ENCODE data around the gene RAB7B.
"Not testable (repeated sequence)": the region's sequence is repeated elsewhere in the genome, so short reads cannot be mapped to it uniquely, and the experiment has no call there.

The RAB7B gene, protein sequence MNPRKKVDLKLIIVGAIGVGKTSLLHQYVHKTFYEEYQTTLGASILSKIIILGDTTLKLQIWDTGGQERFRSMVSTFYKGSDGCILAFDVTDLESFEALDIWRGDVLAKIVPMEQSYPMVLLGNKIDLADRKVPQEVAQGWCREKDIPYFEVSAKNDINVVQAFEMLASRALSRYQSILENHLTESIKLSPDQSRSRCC

DNA sequence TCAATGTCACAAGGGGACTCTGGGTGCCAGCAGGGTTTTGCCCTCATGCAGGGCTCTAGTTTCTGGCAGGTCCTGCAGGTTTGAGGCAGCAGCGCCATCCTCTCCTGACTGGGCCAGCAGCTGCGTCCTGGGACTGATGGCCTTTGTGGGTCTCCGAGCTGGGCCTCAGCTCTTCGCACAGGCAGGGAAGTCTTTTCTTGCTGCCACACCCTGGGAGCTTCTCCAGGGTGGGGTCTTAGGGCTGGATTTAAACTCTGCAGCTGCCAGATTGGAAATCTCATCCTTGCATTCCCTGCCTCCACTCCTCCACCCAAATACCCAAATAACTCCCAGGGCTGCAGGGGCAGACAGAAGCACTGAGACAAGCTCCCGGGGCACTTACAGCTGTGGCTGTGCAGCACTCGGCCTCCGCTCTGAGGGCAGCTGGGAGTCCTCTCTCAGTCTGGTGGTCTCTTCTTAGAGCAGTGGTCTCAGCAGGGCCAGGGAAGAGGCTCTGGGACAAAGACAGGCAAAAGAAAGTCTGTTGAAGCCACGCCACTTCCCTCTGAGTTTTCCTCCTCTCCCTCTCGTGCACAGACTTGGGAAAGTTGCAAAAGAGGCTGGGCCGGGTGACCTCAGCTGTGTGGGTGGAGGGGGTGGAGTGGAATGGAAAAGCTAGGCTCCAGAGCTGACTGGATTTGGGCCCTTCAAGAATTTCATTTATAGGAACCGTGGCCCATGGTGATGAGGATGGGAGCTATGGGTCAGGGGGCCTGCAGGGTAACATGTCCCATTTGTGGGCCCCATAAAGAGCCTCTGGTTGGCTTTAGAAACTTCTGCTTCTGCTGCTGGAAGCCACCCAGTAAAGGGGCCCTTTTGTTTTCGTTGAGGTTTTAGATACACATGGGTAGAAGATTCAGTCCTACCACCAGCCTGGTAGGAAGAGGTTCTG is at the start of gene RAB7B:
TSS of gene RAB7B (minus strand) at position 525 of the 931 bp plus-strand sequence. CDS start 9,260 bp downstream, outside the sequence.
- DNase-seq (ENCODE audit: extremely low read depth in 1 of 2, low read depth in 1 of 2), result no peak

DNA sequence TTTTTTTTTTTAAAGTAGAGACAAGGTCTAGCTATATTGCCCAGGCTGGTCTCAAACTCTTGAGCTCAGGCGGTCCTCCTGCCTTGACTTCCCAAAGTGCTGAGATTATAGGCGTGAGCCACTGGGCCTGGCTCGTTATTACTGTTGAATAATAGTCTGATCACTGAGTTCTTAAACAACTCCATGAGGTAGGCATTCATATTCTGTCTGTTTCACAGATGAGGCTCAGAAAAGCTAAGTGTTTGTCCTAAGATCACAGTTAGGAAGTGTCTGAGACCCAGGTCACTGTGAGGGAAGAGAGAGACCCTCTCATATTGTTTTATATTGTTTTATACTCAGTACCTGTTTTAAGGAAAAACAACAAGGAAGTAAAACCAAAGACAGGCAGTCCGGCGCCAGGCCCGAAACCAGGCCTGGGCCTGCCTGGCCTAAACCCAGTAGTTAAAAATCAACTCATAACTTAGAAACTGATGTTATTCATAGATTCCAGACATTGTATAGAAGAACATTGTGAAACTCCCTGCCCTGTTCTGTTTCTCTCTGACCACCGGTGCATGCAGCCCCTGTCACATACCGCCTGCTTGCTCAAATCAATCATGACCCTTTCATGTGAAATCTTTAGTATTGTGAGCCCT is 49.2 kb upstream of the RAB7B start:
- DNase-seq (ENCODE audit: extremely low read depth in 1 of 2, low read depth in 1 of 2), result not testable (repeated sequence)

DNA sequence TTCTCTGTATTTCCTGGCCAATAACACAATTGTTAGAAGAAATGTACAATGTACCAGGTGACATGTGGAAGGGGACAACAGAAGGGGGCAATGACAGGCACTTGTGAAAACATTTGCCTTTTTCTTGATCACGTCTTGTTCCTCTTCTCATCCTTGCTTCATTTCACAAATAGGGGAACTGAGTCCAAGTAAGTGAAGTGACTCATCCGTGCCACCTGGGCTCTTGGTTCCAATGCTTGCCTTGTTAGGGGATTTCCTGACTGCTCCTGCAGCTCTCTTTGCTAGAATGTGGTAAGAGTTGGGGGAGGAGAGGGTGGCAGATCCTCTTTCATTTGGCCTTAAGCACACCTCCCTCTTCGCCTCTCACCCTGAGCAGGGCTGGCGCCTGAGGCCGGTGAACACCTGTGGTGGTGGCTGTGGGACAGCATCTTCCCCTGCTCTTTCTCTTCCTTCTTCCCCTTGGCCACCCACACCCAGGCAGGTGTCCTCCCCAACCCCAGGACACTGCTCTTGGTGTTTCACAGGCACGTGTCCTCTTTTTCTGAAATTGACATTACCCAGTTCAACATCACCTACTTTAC is 47.5 kb upstream of the RAB7B start:
- DNase-seq (ENCODE audit: extremely low read depth in 1 of 2, low read depth in 1 of 2), result peak in 1 of 2 donors; percentile 5

DNA sequence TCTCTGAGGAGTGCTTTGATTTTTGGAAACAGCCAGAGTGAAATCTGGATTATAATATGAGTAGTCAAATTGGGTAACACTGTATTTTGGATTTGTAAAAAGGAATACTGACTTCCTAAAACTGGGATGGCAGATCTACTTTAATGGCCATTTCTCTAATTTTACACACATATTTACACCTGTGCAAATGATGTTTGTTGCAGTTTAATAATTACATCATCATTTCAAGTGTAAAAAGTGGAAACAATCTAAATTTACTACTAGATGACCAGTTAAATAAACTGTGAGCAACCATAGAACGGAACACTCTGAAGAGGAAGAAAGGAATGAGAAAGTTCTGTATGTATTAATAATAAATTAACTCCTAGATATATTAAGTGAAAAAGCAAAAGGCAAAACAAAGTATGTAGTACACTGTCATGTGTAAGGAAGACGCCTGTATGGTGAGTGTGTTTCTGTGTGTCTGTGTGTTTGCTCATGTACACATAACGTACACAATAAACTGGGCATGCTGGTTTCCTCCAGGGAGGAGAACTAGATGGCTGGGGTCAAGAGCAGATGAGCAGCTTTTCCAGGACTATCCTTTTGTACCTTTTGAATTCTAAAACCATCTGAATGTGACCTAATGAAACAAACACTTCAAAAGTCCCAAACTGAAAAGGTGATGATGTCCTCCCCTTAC is 46.9 kb upstream of the RAB7B start:
- DNase-seq (ENCODE audit: extremely low read depth in 1 of 2, low read depth in 1 of 2), result no peak

GRCh38 chr1:206049293-206049692 is 46.1 kb upstream of the RAB7B start:
- no peak for DNase-seq (ENCODE audit: extremely low read depth in 1 of 2, low read depth in 1 of 2)

- DNase-seq (ENCODE audit: extremely low read depth in 1 of 2, low read depth in 1 of 2), result no peak
Observed at GRCh38 chr1:206048582-206048981, 45.4 kb upstream of the RAB7B start.

GRCh38 chr1:206047271-206047670 is 44.1 kb upstream of the RAB7B start:
- DNase-seq (ENCODE audit: extremely low read depth in 1 of 2, low read depth in 1 of 2), result no peak

DNA sequence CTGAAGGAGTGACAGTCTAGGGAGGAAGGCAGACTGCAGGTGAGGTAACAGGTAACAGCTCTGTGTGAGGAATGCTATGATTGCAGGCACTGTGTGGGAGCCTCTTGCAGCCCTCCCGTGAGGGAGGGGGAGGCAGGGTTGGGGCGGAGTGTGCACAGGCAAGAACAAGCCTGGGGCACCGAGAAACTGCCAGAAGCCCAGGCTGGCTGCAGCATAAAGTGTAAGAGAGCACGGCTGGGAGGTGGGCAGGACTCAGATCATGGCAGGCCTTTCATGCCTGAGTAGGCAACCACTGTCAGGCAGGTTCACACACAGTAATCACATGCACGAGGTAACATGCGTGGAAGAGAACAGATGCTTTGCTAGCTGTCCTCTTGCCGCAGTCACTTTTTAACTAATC is 38.4 kb upstream of the RAB7B start:
- no peak for DNase-seq (ENCODE audit: extremely low read depth in 1 of 2, low read depth in 1 of 2)

DNA sequence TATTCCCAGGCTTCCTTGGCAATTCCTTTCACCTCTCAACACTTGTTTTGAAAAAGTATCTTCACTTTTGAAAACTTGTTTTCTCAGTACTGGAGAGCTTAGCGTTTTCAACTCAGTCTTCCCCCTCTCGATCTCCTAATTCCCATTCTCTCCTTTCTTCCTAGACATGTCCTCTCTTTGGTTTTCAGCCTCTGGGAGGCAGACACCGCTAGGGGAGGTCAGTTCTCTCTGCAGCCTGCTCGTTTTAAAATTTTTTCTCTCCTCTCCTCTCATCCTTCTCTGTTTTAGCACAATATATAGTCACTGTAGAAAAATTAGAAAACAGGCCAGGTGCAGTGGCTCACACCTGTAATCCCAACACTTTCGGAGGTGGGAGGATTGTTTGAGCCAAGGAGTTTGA is 37.1 kb upstream of the RAB7B start:
- DNase-seq (ENCODE audit: extremely low read depth in 1 of 2, low read depth in 1 of 2), result no peak

DNA sequence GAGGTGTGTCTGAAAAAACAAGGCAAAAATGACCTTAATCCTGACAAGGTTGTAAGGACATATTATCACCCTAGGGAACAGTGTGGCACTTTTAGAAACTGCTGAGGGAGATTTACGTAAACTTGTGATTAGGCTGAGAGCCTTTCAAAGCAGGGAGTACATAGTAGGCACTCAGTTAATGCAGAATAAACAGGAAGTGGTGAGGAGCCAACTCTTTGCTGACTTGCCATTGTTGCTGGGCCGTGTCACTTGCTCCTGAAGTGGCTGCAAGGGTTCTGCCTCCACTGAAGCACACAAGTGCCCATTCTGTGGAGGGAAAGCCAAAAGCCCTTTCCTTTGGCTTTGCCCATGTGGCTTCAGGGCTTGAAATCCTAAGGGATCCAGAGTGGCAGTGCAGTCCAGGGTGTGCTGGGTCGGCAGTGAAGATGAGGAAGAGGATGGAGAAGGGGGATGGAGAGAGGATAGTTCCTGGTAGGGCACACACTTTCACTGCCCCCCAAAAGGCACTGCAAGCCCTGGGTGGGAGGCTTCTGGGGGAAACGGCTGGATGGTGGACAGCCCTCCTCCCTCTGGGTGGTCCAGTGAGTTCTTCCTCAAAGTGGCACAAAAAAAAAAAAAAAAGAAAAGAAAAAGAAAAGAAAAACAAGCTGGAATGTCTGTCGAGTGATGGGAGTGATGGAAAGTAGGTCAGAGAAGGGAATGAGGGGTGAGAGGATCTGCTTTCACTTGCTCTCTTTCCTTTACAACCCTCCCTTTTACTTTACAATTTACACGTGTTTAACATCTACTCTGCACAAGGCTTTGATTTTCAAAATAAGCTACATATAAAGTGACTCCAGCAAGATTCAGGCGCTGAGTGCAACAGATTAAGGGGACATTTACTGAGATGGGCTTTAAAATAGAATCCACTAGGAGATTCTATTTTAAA is 36.1 kb upstream of the RAB7B start:
- no peak for DNase-seq (ENCODE audit: extremely low read depth in 1 of 2, low read depth in 1 of 2)

DNA sequence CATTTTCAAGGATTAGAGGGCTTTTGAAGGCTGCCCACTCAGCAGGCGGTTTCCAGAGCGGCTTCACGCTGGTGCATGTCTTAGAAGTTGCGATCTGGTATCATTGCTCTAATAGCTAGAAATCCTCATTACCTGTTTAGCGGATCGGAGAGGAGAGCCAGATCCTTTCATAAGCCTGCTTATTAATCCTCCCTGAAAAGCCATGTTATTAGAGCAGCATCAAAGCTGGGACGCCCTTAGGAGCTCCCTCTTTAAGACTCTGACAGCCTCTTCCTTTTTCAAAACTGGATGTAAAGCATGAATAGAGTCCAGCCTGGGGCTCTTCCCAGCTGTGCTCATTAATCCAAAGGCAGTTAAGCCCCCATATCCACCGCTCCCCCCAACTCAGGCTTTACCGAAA is 34.4 kb upstream of the RAB7B start:
- DNase-seq (ENCODE audit: extremely low read depth in 1 of 2, low read depth in 1 of 2), result no peak

DNA sequence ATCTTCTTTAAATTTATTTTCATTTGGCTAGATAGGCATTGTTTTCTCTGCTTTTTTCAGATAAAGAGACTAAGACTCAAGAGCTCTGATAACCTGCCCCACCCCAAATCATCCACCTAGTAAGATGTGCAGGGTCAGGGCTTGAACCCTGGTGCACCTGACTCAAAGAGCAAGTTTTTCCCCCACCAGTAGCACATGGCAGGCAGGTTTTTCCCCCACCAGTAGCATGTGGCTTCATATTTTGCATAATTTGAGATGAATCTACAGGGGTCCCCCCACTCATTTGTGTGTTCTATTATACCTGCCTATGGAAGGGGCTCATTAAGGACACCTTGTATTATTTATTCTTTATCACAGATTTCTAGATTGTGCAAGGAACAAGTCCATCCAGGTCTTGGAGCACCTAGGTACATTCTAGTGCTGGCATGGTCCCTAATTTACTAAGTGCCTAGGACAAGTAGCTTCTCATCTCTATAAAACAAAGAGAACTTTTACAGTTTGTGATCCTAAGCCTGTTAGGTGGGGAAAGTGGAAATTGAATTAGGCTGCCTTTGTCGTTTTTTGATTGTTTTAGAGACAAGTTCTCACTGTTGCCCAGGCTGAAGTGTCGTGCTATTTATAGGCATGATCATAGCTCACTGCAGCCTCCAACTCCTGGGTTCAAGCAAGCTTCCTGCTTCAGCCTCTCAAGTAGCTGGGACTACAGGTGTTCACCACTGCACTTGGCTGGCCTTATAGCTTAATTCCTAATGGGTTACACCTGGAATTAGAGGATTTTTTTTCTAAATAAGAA is 33.7 kb upstream of the RAB7B start:
- DNase-seq (ENCODE audit: extremely low read depth in 1 of 2, low read depth in 1 of 2), result no peak

- no peak for DNase-seq (ENCODE audit: extremely low read depth in 1 of 2, low read depth in 1 of 2)
Observed at GRCh38 chr1:206035027-206035426, 31.8 kb upstream of the RAB7B start.

DNA sequence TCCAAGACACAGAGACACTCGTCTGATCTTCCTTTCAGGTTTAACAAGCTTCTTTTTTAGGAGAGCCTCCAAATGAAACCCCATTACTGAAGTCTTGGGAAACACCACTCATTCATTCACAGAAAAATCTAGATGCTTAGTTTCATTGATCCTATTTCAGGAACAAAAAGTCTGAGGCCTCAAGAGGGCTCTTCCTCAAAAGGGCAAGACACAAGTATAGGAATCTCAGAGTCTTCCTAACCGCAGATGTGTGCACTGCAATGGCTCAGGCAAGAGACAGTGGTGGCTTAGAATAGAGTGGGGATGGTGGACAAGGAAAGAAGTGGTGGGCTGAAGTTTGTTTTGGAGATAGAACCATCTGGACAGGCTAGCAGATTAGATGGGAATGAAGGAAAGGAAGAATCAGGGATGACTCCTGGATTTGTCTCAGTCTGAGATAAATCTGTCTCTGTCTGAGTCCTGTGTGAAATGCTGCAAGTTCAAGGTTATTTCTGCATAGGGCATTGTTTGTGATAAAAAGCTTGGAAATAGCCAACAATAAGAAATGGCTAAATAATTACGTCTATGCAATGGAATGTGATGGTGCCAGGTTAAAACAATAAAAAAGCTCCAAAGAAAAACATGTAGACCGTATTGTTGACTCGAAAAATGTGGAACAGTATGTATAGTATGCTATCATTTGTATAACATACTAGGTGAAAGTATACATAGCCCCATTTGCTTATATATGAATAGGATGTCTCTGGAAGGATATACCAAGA is 29.4 kb upstream of the RAB7B start:
- DNase-seq (ENCODE audit: extremely low read depth in 1 of 2, low read depth in 1 of 2), result no peak

DNA sequence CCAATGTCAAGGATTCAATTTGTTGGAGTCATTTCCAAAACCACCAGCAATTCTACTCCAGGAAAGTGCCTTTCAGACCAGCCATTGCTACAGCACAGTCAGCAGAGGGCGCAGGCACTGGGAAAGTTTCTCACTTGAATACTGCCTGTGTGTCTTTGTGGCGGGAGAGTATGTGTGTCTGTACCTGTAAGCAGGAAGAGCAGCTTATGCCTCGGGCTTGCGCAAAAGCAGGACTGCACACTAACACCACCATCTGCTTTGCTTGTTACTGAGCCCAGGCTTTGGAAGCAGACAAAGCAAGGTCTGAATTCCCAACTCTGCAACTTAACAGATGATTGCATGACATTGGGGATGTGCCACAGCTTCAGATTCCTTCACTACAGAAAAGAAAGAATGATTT is 27.5 kb upstream of the RAB7B start:
- DNase-seq (ENCODE audit: extremely low read depth in 1 of 2, low read depth in 1 of 2), result peak; percentile 12 to 35

- DNase-seq (ENCODE audit: extremely low read depth in 1 of 2, low read depth in 1 of 2), result no peak
Observed at GRCh38 chr1:206030191-206030590, 27.0 kb upstream of the RAB7B start.

GRCh38 chr1:206029484-206029883 is 26.3 kb upstream of the RAB7B start:
- DNase-seq (ENCODE audit: extremely low read depth in 1 of 2, low read depth in 1 of 2), result no peak

DNA sequence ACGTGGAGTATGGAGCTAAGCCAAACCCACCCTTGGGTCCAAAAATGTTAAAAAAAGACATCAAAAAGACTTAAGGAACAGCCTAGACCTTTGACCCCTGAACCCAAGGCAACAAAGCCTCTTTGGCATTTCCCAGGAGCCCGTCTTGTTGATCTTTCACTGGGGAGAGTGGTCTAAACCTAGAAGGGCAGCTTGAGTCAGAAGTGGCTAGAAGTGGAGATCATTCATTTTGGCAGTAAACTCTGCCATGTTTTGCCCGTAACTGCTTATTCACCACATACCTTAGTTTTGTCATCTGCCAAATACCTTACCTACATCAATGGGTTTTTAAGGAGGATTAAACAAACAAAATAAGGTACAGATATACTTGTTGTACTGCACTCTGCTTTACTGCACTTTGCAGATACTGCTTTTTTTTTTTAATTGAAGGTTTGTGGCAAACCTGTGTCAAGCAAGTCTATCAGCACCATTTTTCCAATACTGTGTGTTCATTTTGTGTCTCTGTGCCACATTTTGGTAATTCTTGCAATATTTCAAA is 22.2 kb upstream of the RAB7B start:
- no peak for DNase-seq (ENCODE audit: extremely low read depth in 1 of 2, low read depth in 1 of 2)

Measured in activated CD8-positive, alpha-beta memory T cell treated with anti-CD3 and anti-CD28 coated beads for 1 hour (primary cell).